Occipital lobe (tissue), 2 donors: ENCODE results near the gene ACP6. TPM values are rescaled to one million over a fixed set of nuclear protein-coding genes. Genes with fewer than 3 reads are reported as not detected.

Experiments
- small RNA-seq: library from RNA; depleted of rRNA; stranded (forward); fragments of <200 nt; gene quantifications from one replicate; pipeline ENCODE3, GENCODE V24; 2014
- total RNA-seq: library from RNA; depleted of rRNA; stranded (reverse); fragments of >200 nt; gene quantifications from one replicate; pipeline ENCODE4 v1.2.3, GENCODE V29; 2014

ACP6 gene
- total RNA-seq, 1 donor from 2014 or later, result 16.5 TPM

Small RNA genes within 50 kb of the gene (small RNA-seq; reads per million reads assigned to genes)
- not detected for gene RN7SL261P

Other genes starting within 250 kb of the ACP6 start
- 14.7 TPM for gene BCL9, start 129.0 kb downstream of the ACP6 start, total RNA-seq
- 1.4 TPM for gene GJA5, start 90.1 kb upstream of the ACP6 start, total RNA-seq
- not detected for gene GJA8, start 232.3 kb upstream of the ACP6 start, total RNA-seq